ENCODE measurements around the gene C1orf232. TPM values are rescaled to one million over a fixed set of nuclear protein-coding genes. Genes with fewer than 3 reads are reported as not detected.

C1orf232 gene
- total RNA-seq, 1 donor from 2014 or later: not detected

DNA sequence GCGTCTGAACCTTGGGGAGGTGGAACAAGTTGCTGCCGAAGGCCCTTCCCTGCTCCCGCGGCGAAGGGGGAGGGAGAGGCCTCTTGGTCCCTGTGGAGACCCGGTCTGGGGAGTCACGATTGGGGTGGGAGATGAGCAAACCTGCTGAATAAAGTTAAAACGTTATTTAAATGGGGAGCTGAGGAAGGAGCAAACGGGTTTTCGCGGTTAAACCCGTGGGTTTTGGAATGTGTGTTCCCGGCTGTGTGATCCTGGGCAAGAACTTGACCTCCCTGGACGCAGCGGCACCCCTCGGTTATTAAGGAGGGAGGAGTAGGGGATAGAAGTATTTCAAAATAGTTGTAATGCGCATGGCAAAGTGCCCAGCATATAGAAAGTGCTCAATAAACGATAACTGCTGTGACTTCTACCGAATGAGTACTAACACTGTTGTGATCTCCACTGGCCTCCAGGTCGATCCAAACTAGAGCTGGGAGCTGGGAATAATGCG, 6.5 kb downstream of the C1orf232 start:
- H3K9me3 Mint-ChIP-seq (ENCODE audit: unreplicated experiment): no peaks in the 10 kb centered on the region
- no peak overlapping the region for H3K27ac Mint-ChIP-seq (ENCODE audit: unreplicated experiment)
- no peak for TF ChIP-seq CTCF (IDR thresholded peaks at IDR 0.05; ENCODE audit: unreplicated experiment)
- H3K36me3 Mint-ChIP-seq (ENCODE audit: low read depth, unreplicated experiment): peaks cover 3% of the 10 kb centered on the region
- peaks cover 29% of the 10 kb centered on the region for H3K27me3 Mint-ChIP-seq (ENCODE audit: unreplicated experiment)
- no peak for DNase-seq (ENCODE audit: low spot score)
- H3K4me1 Mint-ChIP-seq (ENCODE audit: unreplicated experiment): peaks cover 57% of the 10 kb centered on the region
- H3K4me3 Mint-ChIP-seq (ENCODE audit: unreplicated experiment): peak overlapping the region; percentile 83

GRCh38 chr1:26161415-26162219, 7.1 kb downstream of the C1orf232 start:
- no peak overlapping the region for H3K27ac Mint-ChIP-seq (ENCODE audit: unreplicated experiment)

GRCh38 chr1:26160527-26161414, 8.0 kb downstream of the C1orf232 start:
- peaks cover 60% of the 10 kb centered on the region for H3K4me1 Mint-ChIP-seq (ENCODE audit: unreplicated experiment)
- TF ChIP-seq CTCF (IDR thresholded peaks at IDR 0.05; ENCODE audit: unreplicated experiment): no peak
- DNase-seq (ENCODE audit: low spot score): no peak
- H3K4me3 Mint-ChIP-seq (ENCODE audit: unreplicated experiment): peak overlapping the region; percentile 92
- no peak overlapping the region for H3K27ac Mint-ChIP-seq (ENCODE audit: unreplicated experiment)
- H3K9me3 Mint-ChIP-seq (ENCODE audit: unreplicated experiment): no peaks in the 10 kb centered on the region
- H3K27me3 Mint-ChIP-seq (ENCODE audit: unreplicated experiment): peaks cover 21% of the 10 kb centered on the region
- H3K36me3 Mint-ChIP-seq (ENCODE audit: low read depth, unreplicated experiment): peaks cover 3% of the 10 kb centered on the region

More at GRCh38 chr1:26161415-26162219, 7.1 kb downstream of the C1orf232 start:
- peaks cover 25% of the 10 kb centered on the region for H3K27me3 Mint-ChIP-seq (ENCODE audit: unreplicated experiment)
- peak; percentile 16 for TF ChIP-seq CTCF (IDR thresholded peaks at IDR 0.05; ENCODE audit: unreplicated experiment)
- H3K36me3 Mint-ChIP-seq (ENCODE audit: low read depth, unreplicated experiment): peaks cover 3% of the 10 kb centered on the region
- DNase-seq (ENCODE audit: low spot score): peak; percentile 44
- no peaks in the 10 kb centered on the region for H3K9me3 Mint-ChIP-seq (ENCODE audit: unreplicated experiment)
- peaks cover 57% of the 10 kb centered on the region for H3K4me1 Mint-ChIP-seq (ENCODE audit: unreplicated experiment)
- peak overlapping the region; percentile 83 for H3K4me3 Mint-ChIP-seq (ENCODE audit: unreplicated experiment)

DNA sequence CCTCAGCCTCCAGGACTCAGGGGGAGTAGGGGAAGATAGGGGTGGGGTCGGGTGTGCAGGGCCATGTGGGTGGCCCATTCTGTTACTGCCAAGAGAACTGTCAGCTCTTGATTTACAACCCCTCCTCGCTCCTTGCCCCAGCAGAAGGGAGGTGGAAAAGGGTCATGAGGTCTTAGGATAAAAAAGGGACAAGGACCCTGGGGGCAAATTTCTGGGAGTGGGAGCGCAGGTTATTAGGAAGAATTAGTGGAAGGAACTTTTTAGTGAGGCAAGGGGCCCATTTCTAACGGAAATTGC, 9.1 kb downstream of the C1orf232 start:
- Mint-ChIP-seq H3K9me3 (ENCODE audit: unreplicated experiment) (no peaks in the 10 kb centered on the region), H3K4me3 (ENCODE audit: unreplicated experiment) (peak overlapping the region; percentile 92), H3K27me3 (ENCODE audit: unreplicated experiment) (peaks cover 19% of the 10 kb centered on the region), H3K27ac (ENCODE audit: unreplicated experiment) (peak overlapping the region; percentile 52), H3K4me1 (ENCODE audit: unreplicated experiment) (peaks cover 60% of the 10 kb centered on the region), H3K36me3 (ENCODE audit: low read depth, unreplicated experiment) (peaks cover 3% of the 10 kb centered on the region)
- TF ChIP-seq CTCF (IDR thresholded peaks at IDR 0.05; ENCODE audit: unreplicated experiment): no peak
- no peak for DNase-seq (ENCODE audit: low spot score)
